IMR-90 (cell line): ENCODE data around the gene SCYGR7. TPM values are rescaled to one million over a fixed set of nuclear protein-coding genes. Genes with fewer than 3 reads are reported as not detected.

ENCODE experiments used
- ATAC-seq: fragments of 200-7000 bp; cut with Tn5 transposase; 2 replicates; pipeline ENCODE4 v1.9.1; 2020; ENCODE audit warnings: low read depth, mild to moderate bottlenecking, moderate library complexity
- BruUV-seq: library from RNA; stranded (reverse); fragments of 400-500 nt; replicated peaks from 2 replicates; lab custom pipeline; 2021; lab: Mats Ljungman, UMichigan
- CTCF ChIA-PET: fragments of 300-600 bp; formaldehyde crosslinking; extraction: SDS; loops from one replicate; lab custom pipeline; 2021; ENCODE audit warnings: antibody characterized with exemption; lab: Yijun Ruan, JAX
- POLR2A ChIA-PET: fragments of 300-600 bp; sonication (Branson Sonifier 250); formaldehyde crosslinking; loops from one replicate; lab custom pipeline; 2022; ENCODE audit warnings: antibody characterized with exemption; ENCODE audit not compliant: unreplicated experiment; lab: Charles Lee
- DNase-seq: peaks from one replicate; pipeline ENCODE4 v3.0.0; 2013
- H2AFZ ChIP-seq: replicated peaks from 2 replicates; pipeline ENCODE3; 2013; ENCODE audit warnings: low read length, mild to moderate bottlenecking; ENCODE audit not compliant: poor library complexity
- H2AK5ac ChIP-seq: 2 replicates; pipeline ENCODE4 v1.6.1; 2013; ENCODE audit warnings: low read depth, low read length, inconsistent platforms
- H2AK9ac ChIP-seq: replicated peaks from 2 replicates; pipeline ENCODE3; 2013; ENCODE audit warnings: mild to moderate bottlenecking, low read depth, low read length, moderate library complexity; ENCODE audit not compliant: poor library complexity
- H2BK120ac ChIP-seq: 2 replicates; pipeline ENCODE4 v1.6.1; 2013; ENCODE audit warnings: low read depth, low read length, inconsistent platforms
- H2BK15ac ChIP-seq: 3 replicates; pipeline ENCODE4 v1.6.1; 2013; ENCODE audit warnings: low read depth, low read length, inconsistent platforms
- H2BK20ac ChIP-seq: 2 replicates; pipeline ENCODE4 v1.6.1; 2013; ENCODE audit warnings: low read depth, mild to moderate bottlenecking, inconsistent platforms, low read length, moderate library complexity
- H2BK5ac ChIP-seq: 2 replicates; pipeline ENCODE4 v1.6.1; 2013; ENCODE audit warnings: mild to moderate bottlenecking, low read depth, low read length, inconsistent platforms; ENCODE audit not compliant: poor library complexity, severe bottlenecking
- H3K14ac ChIP-seq: replicated peaks from 2 replicates; pipeline ENCODE4 v1.6.1; 2013; ENCODE audit warnings: low read depth, low read length, inconsistent platforms
- H3K18ac ChIP-seq: 2 replicates; pipeline ENCODE4 v1.6.1; 2013; ENCODE audit warnings: low read depth, low read length, control low read depth
- H3K23ac ChIP-seq: 2 replicates; pipeline ENCODE4 v1.6.1; 2013; ENCODE audit warnings: low read depth, low read length, inconsistent platforms
- H3K27ac ChIP-seq: 2 replicates; pipeline ENCODE4 v1.5.1; 2013; ENCODE audit warnings: mild to moderate bottlenecking, control low read depth, low read length; ENCODE audit not compliant: insufficient read depth
- H3K27me3 ChIP-seq: 2 replicates; pipeline ENCODE4 v1.6.1; 2013; ENCODE audit warnings: low read length; ENCODE audit not compliant: control insufficient read depth, insufficient read depth
- H3K36me3 ChIP-seq: 2 replicates; pipeline ENCODE4 v1.6.1; 2013; ENCODE audit warnings: low read length, mixed read lengths; ENCODE audit not compliant: control insufficient read depth, insufficient read depth
- H3K4ac ChIP-seq: 2 replicates; pipeline ENCODE4 v1.6.1; 2013; ENCODE audit warnings: low read depth, low read length, inconsistent platforms
- H3K4me1 ChIP-seq: 2 replicates; pipeline ENCODE4 v1.6.1; 2013; ENCODE audit warnings: low read length, mixed read lengths; ENCODE audit not compliant: control insufficient read depth, insufficient read depth
- H3K4me2 ChIP-seq: 2 replicates; pipeline ENCODE4 v1.6.1; 2013; ENCODE audit warnings: low read depth, mild to moderate bottlenecking, control low read depth, low read length, moderate library complexity
- H3K4me3 ChIP-seq: 2 replicates; pipeline ENCODE4 v1.5.1; 2013; ENCODE audit warnings: low read depth, mild to moderate bottlenecking, control low read depth, low read length, moderate library complexity; ENCODE audit not compliant: insufficient read depth
- H3K56ac ChIP-seq: 2 replicates; pipeline ENCODE4 v1.6.1; 2013; ENCODE audit warnings: low read length, inconsistent platforms; ENCODE audit not compliant: insufficient read depth; ENCODE audit errors: extremely low read depth
- H3K79me1 ChIP-seq, 2 experiments: 2 replicates each; pipeline ENCODE4 v1.6.1; 2013; ENCODE audit warnings: low read length in 2 of 2, inconsistent platforms in 1 of 2, low read depth in 1 of 2
- H3K9ac ChIP-seq: 2 replicates; pipeline ENCODE4 v1.6.1; 2013; ENCODE audit warnings: low read depth, low read length, control low read depth
- H3K9me1 ChIP-seq: 2 replicates; pipeline ENCODE4 v1.6.1; 2013; ENCODE audit warnings: low read length, inconsistent platforms; ENCODE audit not compliant: insufficient read depth
- H3K9me3 ChIP-seq: 2 replicates; pipeline ENCODE4 v1.6.1; 2013; ENCODE audit warnings: low read length; ENCODE audit not compliant: control insufficient read depth, insufficient read depth
- H4K20me1 ChIP-seq: 2 replicates; pipeline ENCODE4 v1.6.1; 2013; ENCODE audit warnings: low read length, inconsistent platforms; ENCODE audit not compliant: insufficient read depth
- H4K5ac ChIP-seq: 2 replicates; pipeline ENCODE4 v1.6.1; 2013; ENCODE audit warnings: mild to moderate bottlenecking, low read depth, low read length, control low read depth
- H4K8ac ChIP-seq, 2 experiments: 2 replicates each; pipeline ENCODE4 v1.6.1; 2013; ENCODE audit warnings: low read depth in 2 of 2, low read length in 2 of 2, control low read depth in 1 of 2, inconsistent platforms in 1 of 2
- H4K91ac ChIP-seq: 2 replicates; pipeline ENCODE4 v1.6.1; 2013; ENCODE audit warnings: low read depth, low read length, inconsistent platforms; ENCODE audit not compliant: insufficient read depth
- BHLHE40 ChIP-seq: fragments of 150-350 bp; IDR thresholded peaks from 2 replicates; pipeline ENCODE4 v1.6.1; 2016; ENCODE audit warnings: mild to moderate bottlenecking, low read depth, low read length
- CEBPB ChIP-seq: IDR thresholded peaks from 2 replicates; pipeline ENCODE4 v1.6.1; 2012; ENCODE audit warnings: low read depth, low read length, improper control_type of control experiment
- CHD1 ChIP-seq: IDR thresholded peaks from 2 replicates; pipeline ENCODE4 v1.6.1; 2012; ENCODE audit warnings: low read depth, low read length, improper control_type of control experiment
- CTCF ChIP-seq: conservative IDR thresholded peaks from 2 replicates; pipeline ENCODE4 v1.5.1; 2012; ENCODE audit warnings: mild to moderate bottlenecking, low read depth, low read length, improper control_type of control experiment
- FOS ChIP-seq: fragments of 150-350 bp; IDR thresholded peaks from 2 replicates; pipeline ENCODE4 v1.6.1; 2016; ENCODE audit warnings: low read depth, low read length
- MAFK ChIP-seq: IDR thresholded peaks from 2 replicates; pipeline ENCODE4 v1.6.1; 2012; ENCODE audit warnings: low read depth, low read length, improper control_type of control experiment
- MAZ ChIP-seq: IDR thresholded peaks from 2 replicates; pipeline ENCODE4 v1.6.1; 2012; ENCODE audit warnings: low read depth, mild to moderate bottlenecking, low read length, improper control_type of control experiment, moderate library complexity, borderline replicate concordance
- MXI1 ChIP-seq: IDR thresholded peaks from 2 replicates; pipeline ENCODE4 v1.6.1; 2012; ENCODE audit warnings: low read depth, mild to moderate bottlenecking, low read length, moderate library complexity, borderline replicate concordance
- NFE2L2 ChIP-seq: fragments of 150-350 bp; IDR thresholded peaks from 2 replicates; pipeline ENCODE4 v1.6.1; 2016; ENCODE audit warnings: low read depth, mild to moderate bottlenecking, low read length
- POLR2A ChIP-seq: IDR thresholded peaks from 2 replicates; pipeline ENCODE4 v1.6.1; 2012; ENCODE audit warnings: mild to moderate bottlenecking, low read depth, low read length
- RAD21 ChIP-seq: IDR thresholded peaks from 2 replicates; pipeline ENCODE4 v1.6.1; 2012; ENCODE audit warnings: low read length, improper control_type of control experiment
- RCOR1 ChIP-seq: IDR thresholded peaks from 2 replicates; pipeline ENCODE4 v1.6.1; 2012; ENCODE audit warnings: mild to moderate bottlenecking, low read length, improper control_type of control experiment; ENCODE audit not compliant: insufficient replicate concordance
- RFX5 ChIP-seq: IDR thresholded peaks from 2 replicates; pipeline ENCODE4 v1.8.0; 2012; ENCODE audit warnings: low read depth, mild to moderate bottlenecking, low read length, moderate library complexity
- SMC3 ChIP-seq: fragments of 150-350 bp; IDR thresholded peaks from 2 replicates; pipeline ENCODE4 v1.6.1; 2016; ENCODE audit warnings: low read depth, mild to moderate bottlenecking, antibody characterized with exemption, low read length, moderate library complexity
- USF2 ChIP-seq: fragments of 150-350 bp; IDR thresholded peaks from 2 replicates; pipeline ENCODE4 v1.6.1; 2017; ENCODE audit warnings: mild to moderate bottlenecking, antibody characterized with exemption, low read length, low read depth
- WGBS, 2 experiments: methylation state at CpG; one replicate each; pipeline versions ENCODE4 v1.1.5 to v1.1.7; 2013; ENCODE audit warnings: missing lambda C conversion rate in 2 of 2; ENCODE audit not compliant: insufficient read length in 1 of 2; ENCODE audit errors: extremely low coverage in 2 of 2; 5-methylcytosine and 5-hydroxymethylcytosine counted together
- dilution Hi-C: fragments of 300-500 bp; cut with HindIII; formaldehyde crosslinking; loops from one replicate; pipeline ENCODE4 v1.14.3; 2018; ENCODE audit warnings: low sequenced_read_pairs; ENCODE audit not compliant: unreplicated experiment
- in situ Hi-C: fragments of 300-500 bp; cut with MboI; formaldehyde crosslinking; loops from 3 replicates; pipeline ENCODE4 v1.14.3; 2019; ENCODE audit warnings: low sequenced_read_pairs, inconsistent platforms, mixed read lengths
- intact Hi-C: fragments of 100-400 bp; cut with micrococcal nuclease; formaldehyde crosslinking; loops from 2 replicates; pipeline ENCODE4 v1.10.0; 2022
- polyA plus RNA-seq, 3 experiments: library from polyadenylated mRNA; depleted of rRNA; stranded (reverse); fragments of >200 nt; gene quantifications; 2 replicates each; pipeline ENCODE4 v1.2.3, GENCODE V29; 2012; ENCODE audit warnings: low replicate concordance in 1 of 3
- total RNA-seq: library from RNA; depleted of rRNA; stranded (reverse); fragments of >200 nt; gene quantifications from 2 replicates; pipeline ENCODE4 v1.2.3, GENCODE V29; 2012

The SCYGR7 gene
- total and polyA plus RNA-seq, 2 of the 4 experiments (the other 2 are of a cell fraction), result not detected

GRCh38 chr2:227717687-227718567 lies 10.2 kb upstream of the SCYGR7 start, which contains the start of gene SLC19A3:
Gene SLC19A3 (minus strand): TSS chr2:227718028. CDS start chr2:227702318, 15,710 bp downstream.
- Histone ChIP-seq H2AK5ac (no peak within 1 kb of the TSS), H3K9me1 (no peaks in the 10 kb centered on the region), H4K20me1 (no peaks in the 10 kb centered on the region), H3K18ac (no peak within 1 kb of the TSS), H3K4me3 (peak within 1 kb of the TSS; percentile 45), H3K56ac (no peak within 1 kb of the TSS), H2BK20ac (no peak within 1 kb of the TSS), H3K9ac (no peak within 1 kb of the TSS), H3K36me3 (no peaks in the 10 kb centered on the region), H3K79me1 (no peaks in the 10 kb centered on the region), H2AK9ac (no peak within 1 kb of the TSS), H3K14ac (no peak within 1 kb of the TSS), H2AFZ (peak within 1 kb of the TSS; percentile 80), H3K4ac (no peak within 1 kb of the TSS), H3K4me2 (peak within 1 kb of the TSS; percentile 93), H3K23ac (no peak within 1 kb of the TSS), H2BK5ac (no peak within 1 kb of the TSS), H3K27ac (no peak within 1 kb of the TSS), H3K4me1 (no peaks in the 10 kb centered on the region), H4K5ac (no peak within 1 kb of the TSS), H4K8ac (no peak within 1 kb of the TSS), H2BK15ac (no peak within 1 kb of the TSS), H3K9me3 (no peaks in the 10 kb centered on the region), H3K27me3 (peaks cover 2% of the 10 kb centered on the region; the same call in 1 of the 2 replicates), H4K91ac (no peak within 1 kb of the TSS), H2BK120ac (no peak within 1 kb of the TSS)
- WGBS, 2 experiments, result 0% methylated on average over 11 of the region's 35 CpGs; no CpG with 5 or more reads in 1 of the 2 experiments
- DNase-seq (peak; percentile 50), ATAC-seq (peak; percentile 97)
- intact Hi-C loops, result loop anchor here (1.0 kb wide), 1 partner anchor 313 kb away; no protein-coding TSS in a partner anchor
- dilution Hi-C loops, result no loop called here
- in situ Hi-C loops, result no loop called here
- ChIA-PET CTCF (no interaction called here), POLR2A (no interaction called here)
- BruUV-seq, result no TSS peak
- no peak for TF ChIP-seq MXI1
- no peak for TF ChIP-seq SMC3
- no peak for TF ChIP-seq RAD21
- TF ChIP-seq NFE2L2, result no peak
- no peak for TF ChIP-seq CEBPB
- no peak for TF ChIP-seq FOS
- no peak for TF ChIP-seq RCOR1
- TF ChIP-seq RFX5, result no peak
- no peak for TF ChIP-seq USF2
- TF ChIP-seq BHLHE40, result no peak
- TF ChIP-seq CTCF, result no peak
- no peak for TF ChIP-seq POLR2A
- no peak for TF ChIP-seq MAFK
- TF ChIP-seq CHD1, result no peak
- no peak for TF ChIP-seq MAZ
